Suppressor macrophage treated with lipopolysaccharide for 4 hours (primary cell): ENCODE data around the gene TSC2.
"Not testable (repeated sequence)": the region's sequence is repeated elsewhere in the genome, so short reads cannot be mapped to it uniquely, and the experiment has no call there.

Experiments
- DNase-seq: peaks from one replicate; pipeline ENCODE4 v3.0.0-alpha.2; 2020

The TSC2 gene

DNA sequence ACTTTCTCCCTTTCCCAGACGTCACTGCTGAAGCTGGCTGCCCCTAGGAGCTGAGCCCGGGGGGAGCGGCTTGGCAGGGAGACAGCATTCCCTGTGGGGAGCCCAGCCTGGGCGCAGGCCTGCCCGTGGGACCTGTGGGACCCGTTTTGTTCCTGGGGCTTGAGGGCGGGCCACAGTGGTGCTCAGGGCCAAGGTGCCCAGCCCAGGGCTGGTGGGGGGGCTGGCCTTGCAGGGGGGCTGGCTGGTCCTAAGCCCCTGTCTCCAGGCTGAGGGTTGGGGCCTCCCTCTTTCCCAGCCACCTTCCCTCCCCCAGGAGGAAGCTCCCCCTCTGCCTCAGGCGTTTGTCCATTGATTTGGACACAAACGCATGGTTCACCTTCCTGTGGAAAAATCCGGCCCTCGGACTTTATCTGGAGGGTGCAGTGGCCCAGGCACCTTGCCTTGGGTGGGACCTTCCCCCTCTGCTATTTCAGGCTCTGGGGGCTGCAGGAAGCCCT, 16.7 kb upstream of the TSC2 start:
- DNase-seq, result no peak

DNA sequence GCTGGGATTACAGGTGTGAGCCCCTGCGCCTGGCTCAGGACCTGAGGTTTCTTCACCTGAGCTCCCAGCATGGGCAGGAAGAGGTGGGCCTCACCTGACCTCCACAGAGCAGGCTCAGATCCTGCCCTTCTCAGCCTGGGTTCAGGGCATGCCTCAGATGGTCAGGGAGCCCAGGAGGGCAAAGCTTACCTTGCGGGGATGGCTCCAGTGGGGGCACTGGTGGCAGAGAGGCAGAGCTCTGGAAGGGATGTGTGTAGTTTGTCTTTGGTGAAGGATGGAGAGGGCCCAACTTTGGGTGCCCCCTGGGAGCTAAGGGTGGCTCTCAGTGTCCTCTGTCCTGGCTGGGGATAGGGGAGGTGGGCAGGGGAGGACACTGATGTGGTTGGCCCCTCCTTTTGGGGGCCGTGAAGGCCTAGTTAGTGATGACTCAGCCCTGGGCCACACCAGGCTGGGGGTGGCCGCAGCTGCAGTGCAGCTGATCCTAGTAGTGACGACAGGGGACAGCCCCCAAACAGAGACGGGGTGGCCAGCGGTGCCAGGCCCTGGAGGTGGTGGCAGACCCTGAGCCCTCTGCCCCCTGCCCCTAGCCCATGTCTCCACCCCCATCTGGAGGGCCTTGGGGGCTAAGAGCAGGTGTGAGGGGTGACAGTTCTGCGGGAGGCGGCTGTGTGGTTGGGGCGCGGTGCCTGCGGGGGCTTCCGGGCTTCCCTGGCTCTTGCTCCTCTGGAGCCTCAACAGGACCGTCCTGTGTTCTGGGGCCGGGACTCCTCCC, 15.3 kb upstream of the TSC2 start:
- no peak for DNase-seq

DNA sequence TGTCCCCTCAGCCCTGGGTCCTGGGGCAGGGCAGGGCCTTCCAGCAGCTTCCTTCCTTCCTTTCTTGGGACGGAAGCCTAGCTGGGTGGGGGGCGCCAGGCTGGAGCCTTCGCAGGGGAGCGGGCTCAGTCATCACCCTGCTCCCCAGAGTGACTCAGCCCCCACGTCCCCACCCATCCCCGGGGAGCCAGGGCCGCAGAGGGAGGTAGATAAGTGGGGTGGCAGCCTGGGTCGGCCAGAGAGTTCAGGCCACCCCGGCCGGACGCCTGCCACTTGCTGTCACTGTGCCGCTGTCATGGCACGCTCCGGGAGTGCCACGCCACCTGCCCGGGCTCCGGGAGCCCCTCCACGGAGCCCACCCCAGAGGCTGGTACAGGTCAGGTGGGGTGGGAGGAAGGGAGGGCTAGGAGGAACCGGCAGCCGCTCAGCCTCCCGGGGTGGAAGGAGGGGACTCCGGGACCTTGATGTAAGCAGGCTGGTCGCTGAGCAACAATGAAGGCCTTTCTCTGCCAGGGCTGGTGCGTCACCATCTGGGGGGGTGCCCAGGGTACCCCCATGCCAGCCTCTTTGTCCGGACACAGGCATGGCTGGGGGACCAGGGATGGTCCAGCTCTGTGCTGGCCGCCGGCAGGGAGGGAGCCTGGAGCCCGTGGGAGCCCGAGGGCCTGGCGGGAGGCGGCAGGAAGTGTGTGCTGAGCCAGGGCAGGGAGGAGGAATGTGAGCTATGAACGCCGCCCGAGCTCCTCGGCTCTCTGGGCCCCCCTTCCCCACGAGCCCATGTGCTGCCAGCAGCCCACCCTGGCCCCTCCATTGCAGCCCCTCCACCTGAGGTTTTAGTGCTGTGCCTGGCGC, 14.5 kb upstream of the TSC2 start:
- DNase-seq, result no peak

DNA sequence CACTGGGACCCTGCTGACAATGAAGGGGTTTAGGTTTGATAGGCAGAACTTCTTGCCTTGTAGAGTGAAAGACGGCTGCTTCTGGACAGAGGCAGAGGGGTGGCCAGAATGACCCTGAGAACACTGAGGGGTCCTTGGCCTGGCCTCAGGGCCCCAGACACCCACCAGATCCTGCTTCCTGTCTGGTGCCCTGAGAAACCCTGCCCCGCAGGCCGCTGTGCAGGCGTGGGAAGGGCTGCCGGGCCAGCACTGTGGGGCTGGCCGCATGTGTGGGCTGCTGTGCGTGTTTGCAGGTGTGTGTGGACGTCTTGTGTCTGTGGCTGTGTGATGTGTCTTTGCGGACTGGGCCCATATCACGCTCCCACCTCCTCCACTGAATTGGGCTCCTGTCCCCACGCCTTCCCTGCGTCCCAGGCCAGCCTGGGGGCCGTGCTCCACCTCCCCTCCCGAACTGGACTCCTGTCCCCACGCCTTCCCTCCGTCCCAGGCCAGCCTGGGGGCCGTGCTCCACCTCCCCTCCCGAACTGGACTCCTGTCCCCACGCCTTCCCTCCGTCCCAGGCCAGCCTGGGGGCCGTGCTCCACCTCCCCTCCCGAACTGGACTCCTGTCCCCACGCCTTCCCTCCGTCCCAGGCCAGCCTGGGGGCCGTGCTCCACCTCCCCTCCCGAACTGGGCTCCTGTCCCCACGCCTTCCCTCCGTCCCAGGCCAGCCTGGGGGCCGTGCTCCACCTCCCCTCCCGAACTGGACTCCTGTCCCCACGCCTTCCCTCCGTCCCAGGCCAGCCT, 13.7 kb upstream of the TSC2 start:
- not testable (repeated sequence) for DNase-seq

DNA sequence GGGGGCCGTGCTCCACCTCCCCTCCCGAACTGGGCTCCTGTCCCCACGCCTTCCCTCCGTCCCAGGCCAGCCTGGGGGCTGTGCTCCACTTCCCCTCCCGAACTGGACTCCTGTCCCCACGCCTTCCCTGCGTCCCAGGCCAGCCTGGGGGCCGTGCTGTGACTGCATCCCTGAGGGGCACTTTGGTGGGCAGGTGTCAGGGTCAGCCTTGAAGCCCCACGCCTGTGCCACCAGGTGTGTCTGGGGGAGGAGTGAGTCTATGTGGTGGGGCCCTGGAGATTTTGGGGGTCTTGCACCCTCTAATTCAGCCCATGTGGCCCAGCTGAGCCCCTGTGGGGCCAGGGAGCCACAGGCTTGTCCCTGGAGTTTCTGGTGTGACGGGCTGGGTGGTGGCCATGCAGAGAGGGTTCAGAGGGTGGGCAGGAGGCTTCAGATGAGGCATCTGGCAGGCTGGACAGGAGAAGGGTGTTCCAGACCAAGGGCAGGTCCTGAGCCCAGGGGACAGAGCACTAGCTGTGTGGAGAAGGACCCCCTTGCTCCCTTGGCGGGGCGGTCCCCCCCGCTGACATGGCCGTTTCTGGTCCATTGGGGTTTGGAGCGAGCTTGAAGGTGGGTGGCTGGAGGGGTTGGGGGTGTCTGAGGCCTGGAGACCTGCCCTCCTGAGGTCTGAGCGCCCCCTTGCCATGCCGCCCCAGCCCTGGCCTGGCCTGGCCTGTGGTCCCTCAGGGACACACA, 12.9 kb upstream of the TSC2 start:
- DNase-seq, result no peak

DNA sequence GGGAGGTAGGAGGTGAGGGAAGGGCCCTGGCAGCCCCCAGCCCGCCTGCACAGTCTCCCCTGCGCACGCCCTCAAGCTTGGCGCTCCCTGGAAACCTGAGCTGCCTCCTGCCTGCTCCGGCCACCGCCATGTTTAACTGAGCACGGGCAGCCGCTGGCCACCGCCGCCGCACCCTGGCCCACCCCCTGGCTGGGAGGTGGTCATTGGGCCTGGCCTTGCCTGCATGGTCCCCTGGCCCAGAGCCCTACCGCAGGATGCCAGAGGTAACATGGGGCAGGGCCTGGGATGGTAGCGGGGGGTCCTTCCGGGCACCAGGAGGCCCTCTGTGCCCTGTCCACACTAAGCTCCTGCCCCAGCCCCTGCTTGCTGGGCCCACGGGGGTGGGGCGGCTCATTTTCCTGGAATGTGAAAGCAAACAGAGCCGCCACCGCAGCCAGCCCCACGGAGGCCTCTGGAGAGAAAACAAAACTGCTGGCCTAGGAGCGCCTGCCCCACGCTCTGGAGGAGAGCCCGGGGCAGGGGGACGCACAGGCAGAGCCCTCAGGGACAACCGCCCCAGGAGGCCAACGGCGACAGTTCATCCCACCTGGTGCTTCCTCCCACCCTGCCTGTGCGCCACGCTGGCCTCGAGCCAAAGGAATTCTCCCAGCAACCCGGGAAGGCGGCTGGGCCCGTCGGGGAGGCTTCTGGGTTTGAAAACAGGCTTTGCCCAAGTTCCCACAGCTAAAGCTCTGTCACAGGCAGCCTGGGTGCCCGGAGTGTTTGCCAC, 12.2 kb upstream of the TSC2 start:
- no peak for DNase-seq

DNA sequence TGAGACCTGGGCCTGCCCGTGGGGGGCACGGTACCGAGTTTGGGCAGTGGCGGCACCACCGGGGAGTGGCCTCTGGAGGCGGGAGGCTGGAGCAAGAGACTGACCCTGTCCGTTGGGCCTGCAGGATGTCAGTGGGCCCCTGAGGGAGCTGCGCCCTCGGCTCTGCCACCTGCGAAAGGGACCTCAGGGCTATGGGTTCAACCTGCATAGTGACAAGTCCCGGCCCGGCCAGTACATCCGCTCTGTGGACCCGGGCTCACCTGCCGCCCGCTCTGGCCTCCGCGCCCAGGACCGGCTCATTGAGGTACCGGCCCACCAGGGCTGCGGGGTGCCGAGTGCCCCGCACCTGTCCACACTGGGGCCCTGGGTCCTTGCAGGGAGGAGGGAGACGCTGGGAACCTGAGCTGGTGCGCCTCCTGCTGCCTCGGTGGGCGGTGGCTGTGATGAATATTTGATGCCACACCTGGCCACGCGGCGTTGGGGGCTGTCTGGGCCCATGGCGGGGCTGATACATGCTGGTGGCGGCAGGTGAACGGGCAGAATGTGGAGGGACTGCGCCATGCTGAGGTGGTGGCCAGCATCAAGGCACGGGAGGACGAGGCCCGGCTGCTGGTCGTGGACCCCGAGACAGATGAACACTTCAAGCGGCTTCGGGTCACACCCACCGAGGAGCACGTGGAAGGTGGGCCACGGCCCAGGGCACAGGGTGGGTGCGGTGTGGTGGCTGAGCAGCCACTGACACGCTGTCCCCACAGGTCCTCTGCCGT, 11.4 kb upstream of the TSC2 start:
- no peak for DNase-seq

DNA sequence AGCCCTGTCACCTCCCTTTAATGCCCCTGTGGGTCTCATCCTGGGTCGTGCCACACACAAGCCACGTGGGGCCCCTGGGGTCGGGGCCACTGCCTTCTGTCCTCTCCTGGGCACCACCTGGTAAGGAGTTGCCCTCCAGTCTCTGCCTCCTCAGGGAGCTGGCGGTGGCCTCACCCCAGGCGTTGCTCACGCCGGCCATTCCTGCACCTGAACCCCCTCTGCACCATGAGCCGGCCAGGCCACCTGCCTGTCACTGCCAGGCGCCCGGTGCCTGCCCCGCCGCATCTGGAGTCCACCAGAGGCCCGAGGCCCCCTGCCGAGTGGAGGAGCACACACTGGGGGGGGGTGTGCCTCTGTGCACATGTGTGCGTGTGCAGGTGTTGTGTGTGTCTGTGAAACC, 10.7 kb upstream of the TSC2 start:
- no peak for DNase-seq

DNA sequence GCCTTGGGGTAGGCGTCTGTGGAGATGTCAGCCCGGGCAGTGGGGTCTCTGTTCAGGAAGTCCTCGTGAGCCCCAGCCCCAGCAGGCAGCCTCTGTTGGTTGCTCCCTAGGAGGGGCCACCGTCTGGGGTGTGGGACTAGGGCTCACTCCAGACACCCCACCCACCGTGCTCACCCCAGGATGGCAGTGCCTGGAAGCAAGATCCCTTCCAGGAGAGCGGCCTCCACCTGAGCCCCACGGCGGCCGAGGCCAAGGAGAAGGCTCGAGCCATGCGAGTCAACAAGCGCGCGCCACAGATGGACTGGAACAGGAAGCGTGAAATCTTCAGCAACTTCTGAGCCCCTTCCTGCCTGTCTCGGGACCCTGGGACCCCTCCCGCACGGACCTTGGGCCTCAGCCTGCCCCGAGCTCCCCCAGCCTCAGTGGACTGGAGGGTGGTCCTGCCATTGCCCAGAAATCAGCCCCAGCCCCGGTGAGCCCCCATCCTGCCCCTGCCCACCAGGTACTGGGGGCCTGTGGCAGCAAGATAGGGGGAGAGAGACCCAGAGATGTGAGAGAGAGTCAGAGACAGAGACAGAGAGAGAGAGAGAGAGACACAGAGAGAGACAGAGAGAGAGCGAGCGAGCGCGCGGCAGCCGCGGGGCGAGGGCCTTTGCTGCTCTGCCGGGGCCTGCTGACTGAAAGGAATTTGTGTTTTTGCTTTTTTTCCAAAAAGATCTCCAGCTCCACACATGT, 10.0 kb upstream of the TSC2 start:
- DNase-seq, result no peak

DNA sequence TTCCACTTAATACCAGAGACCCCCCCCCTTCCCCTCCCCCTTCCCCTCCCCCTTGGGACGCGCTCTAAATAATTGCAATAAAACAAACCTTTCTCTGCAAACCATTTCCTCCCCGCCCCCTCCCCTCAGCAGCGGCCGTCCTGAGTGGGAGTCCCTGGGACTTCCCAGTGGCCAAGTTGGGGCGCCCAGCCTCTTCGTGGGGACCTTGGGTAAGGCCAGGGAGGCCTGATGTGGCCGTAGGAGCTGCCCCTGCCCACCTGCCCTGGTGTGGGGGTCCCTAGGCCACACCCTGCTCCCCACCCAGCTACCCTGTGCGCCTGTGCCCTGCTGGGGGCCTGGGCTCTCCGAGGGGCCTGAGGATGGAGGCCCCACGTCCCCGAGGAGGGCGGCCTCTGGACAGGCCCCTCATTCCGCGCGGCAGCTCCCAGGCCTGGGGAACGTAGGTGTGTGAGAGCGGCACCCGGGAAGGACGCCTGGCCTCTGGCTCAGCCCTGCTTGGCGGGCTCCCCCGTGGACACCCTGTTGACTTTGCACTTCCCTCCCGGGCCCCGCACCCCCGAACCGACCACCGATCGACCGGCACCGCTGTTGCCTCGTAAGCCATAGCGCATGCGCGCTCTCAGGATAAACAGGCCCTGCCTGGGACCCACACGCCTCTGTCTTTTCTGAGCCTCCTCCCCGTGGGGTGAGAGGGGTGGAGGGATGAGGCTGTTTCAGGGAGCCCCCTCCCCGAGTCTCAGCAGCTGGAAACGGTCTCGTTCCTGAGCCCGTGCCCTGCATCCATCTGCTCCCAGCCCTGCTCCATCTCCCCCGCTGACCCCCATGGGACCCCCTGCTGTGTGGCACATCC, 9.2 kb upstream of the TSC2 start:
- no peak for DNase-seq

DNA sequence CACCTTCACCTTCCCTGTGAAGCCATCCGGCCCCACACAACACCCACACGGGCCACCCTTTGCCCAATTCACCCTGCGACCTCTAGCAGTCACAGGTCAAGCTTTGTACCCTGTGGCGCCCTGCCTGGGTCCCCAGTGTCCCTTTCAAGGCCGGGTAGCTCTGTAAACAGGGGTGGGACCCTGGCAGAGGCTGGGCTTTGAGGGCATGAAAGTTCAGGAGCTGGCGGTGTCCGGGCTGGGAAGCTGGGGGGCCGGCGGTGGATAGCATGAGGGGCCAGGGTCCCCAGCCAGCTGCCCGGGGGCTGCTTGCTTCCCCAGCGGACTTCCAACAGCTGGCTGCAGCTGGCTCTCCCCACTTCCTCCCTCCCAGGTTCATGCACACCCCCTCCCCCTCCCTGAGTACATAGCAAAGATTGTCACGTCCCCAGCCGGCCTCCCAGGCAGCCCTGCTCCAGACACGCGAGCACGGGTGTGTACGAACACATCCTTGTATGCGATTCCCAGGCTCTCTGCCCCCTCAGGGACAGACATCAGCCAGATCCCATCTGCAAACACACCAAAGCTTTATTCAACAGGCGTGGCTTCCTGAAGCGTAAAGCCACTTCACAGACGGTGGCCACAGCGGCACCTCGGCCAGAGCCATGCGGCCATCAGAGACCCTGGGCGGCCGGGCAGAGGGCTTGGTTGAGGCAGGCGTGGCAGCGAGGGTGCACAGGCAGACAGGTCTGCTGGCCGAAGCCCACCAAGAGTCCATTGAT, 8.3 kb upstream of the TSC2 start:
- DNase-seq, result no peak

DNA sequence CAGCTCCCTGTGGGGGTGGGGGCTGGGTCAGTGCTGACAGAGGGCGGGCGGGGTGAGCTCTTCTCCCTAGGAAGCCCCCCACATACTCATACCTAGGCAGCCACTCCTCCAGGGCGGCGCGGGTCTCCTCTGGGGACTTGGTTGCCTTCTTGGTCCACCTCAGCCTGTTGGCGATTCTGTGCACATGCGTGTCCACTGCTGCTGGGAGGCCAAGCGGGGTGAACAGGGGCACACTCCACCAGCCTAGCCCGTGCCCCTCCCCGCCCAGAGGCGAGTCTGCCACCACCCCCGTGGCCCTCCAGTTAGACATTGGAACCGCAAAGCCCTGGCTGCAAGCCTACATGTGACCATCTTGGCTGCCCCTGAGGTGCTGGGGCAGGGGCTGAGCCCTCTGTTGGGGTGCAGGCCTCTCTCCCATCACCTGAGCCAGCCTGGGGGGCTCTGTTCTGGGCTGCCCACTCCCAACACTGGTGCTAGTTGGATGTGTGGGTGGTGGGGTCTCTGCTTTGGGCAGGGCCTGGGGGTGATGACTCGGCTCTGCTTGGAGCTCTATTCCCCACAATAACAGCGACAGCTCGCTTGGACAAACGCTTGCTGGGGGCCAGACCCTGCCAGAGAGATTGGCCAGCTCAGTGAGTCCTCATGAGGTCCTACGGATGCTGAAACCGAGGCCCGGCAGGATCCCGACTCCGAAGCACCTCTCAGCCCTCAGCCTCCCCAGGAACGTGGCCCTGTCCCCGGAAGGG, 7.6 kb upstream of the TSC2 start:
- DNase-seq, result no peak

DNA sequence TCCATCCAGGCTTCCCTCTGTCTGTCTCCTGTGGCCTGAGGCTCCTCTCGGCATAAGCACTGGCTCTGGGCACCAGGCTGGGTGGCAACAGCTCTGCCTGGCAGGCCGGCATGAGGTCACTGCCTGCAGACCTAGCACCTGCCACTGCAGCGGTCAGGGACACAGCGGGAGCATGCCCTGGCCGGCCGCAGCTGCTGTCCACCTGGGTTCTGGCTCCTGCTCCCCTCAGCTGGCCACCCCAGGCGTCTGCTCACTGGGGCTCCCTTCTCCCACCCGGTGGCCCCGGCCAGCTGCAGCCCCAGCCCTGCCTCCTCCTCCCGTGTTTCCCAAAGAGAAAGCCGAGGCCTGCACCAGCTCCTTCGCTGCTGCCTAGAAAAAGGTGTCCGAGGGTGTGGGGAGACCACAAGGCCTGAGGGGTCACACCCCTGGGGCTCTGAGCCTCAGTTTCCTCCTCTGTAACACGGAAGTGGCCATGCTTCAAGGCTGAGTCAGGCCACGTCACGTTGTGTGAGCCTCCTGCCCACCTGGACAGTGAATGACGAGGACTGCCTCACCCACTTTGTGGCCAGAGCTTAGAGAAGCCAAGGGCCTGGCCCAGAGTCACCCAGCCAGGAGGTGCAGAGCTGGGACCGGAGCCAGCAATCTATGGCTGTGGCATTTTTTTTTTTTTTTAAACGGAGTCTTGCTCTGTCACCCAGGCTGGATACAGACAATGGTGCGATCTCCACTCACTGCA, 6.8 kb upstream of the TSC2 start:
- no peak for DNase-seq

DNA sequence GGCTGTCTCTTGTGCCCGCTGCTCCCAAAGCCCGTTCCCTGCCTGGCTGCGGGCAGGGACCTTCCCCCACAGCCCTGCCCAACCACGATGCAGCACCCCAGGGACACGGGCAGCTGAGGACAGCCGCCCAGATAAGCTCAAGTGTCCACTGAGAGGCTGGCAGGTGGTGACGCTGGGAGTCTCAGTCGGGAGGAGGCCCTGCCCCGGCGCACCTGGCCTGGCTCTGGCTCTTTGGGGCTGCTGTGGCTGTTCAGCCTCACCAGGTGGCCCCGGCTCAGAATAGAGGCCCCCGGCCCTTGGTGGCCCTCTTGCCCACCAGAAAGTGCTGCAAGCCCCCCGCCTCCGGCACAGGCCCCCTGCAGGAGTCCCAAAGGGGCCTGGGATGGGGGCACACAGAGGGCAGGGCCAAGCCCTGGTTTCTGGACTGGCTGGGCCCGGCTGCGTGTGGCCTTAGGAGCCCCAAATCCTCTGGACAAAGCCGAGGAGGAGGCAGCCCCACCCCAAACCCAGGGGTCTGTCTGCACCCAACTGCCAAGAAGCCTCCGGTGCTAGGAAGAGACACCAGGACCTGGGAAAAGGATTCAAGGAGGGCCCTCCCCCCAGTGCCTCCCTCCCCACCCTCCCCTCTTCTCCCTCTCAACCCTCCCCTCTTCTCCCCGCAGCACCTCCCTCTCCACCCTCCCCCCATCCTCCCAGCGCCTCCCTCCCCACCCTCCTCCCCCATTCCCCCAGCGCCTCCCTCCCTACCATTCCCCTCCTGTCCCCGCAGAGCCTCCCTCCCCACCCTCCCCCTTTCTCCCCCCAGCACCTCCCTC, 5.4 kb upstream of the TSC2 start:
- DNase-seq, result no peak

DNA sequence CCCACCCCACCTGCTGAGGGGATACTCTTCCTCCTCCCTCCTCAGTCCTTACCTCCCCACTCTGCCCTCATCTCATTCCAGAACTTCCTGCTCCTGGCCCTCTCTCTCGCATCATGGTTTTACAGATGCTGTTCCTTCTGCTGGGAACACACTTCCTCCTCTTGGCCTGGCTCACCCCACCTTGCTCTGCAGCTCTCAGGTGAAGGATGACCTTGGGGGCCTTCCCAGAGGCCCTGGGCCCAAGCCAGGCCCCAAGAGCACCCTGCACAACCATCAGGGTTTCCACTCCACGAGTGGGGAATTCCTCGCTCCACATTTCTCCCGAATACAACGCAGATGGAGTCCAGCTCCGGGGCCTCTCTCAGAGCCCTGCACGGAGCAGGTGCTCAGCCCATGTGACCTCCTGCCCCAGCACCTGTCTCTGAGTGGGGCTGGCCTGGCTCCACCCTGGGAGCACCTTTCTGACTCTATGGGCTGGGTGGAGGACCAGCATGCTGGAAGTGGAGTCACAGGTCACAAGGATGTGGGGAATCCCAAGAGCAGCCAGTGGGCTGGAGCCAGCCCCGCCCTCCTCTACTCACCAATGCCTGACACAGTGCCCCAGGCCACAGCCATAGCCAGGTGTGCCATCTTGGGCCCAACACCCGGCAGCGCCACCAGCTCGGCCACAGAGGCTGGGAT, 4.7 kb upstream of the TSC2 start:
- DNase-seq, result no peak
